SU-DHL-6 (cell line): ENCODE results near the gene LRTM1.

Experiments
- H2AFZ ChIP-seq: fragments of 200-600 bp; sonication (generic); 2 replicates; pipeline ENCODE4 v1.6.1; 2014; ENCODE audit warnings: low read depth, mild to moderate bottlenecking, moderate library complexity, mixed read lengths, antibody characterized with exemption, low read length; ENCODE audit not compliant: severe bottlenecking
- H3F3A ChIP-seq: fragments of 200-600 bp; shearing (Covaris generic); 2 replicates; pipeline ENCODE4 v1.6.0; 2016; ENCODE audit warnings: antibody characterized with exemption, mild to moderate bottlenecking; ENCODE audit not compliant: insufficient read depth
- H3K27ac ChIP-seq: fragments of 200-600 bp; sonication (generic); 2 replicates; pipeline ENCODE4 v1.5.1; 2016; ENCODE audit warnings: low read depth, mild to moderate bottlenecking, low read length, moderate library complexity, mixed read lengths
- H3K27me3 ChIP-seq: fragments of 200-600 bp; sonication (generic), shearing (Covaris generic); 2 replicates; pipeline ENCODE4 v1.6.0; 2014; ENCODE audit warnings: mild to moderate bottlenecking, low read length
- H3K36me3 ChIP-seq: fragments of 200-600 bp; sonication (generic); 2 replicates; pipeline ENCODE4 v1.6.1; 2014; ENCODE audit warnings: mild to moderate bottlenecking, low read length, mixed read lengths
- H3K4me2 ChIP-seq: fragments of 300-600, 200-600 bp; shearing (Covaris generic), sonication (generic); 2 replicates; pipeline ENCODE4 v1.6.0; 2014; ENCODE audit warnings: low read length, low read depth, mild to moderate bottlenecking; ENCODE audit not compliant: poor library complexity, severe bottlenecking
- H3K4me3 ChIP-seq: fragments of 200-600 bp; sonication (generic); 2 replicates; pipeline ENCODE4 v1.5.1; 2014; ENCODE audit warnings: antibody characterized with exemption, low read length, mild to moderate bottlenecking, mixed read lengths; ENCODE audit not compliant: insufficient read depth, poor library complexity, severe bottlenecking
- H3K79me2 ChIP-seq: fragments of 200-600 bp; sonication (generic); 2 replicates; pipeline ENCODE4 v1.6.1; 2014; ENCODE audit warnings: mild to moderate bottlenecking, low read length, moderate library complexity; ENCODE audit not compliant: insufficient read depth
- H3K9ac ChIP-seq: fragments of 200-600 bp; sonication (generic); 2 replicates; pipeline ENCODE4 v1.7.0; 2014; ENCODE audit warnings: mild to moderate bottlenecking, low read length
- H3K9me2 ChIP-seq: fragments of 200-600 bp; sonication (generic); replicated peaks from 2 replicates; pipeline ENCODE4 v1.6.1; 2014; ENCODE audit warnings: low read length; ENCODE audit not compliant: insufficient read depth
- H3K9me3 ChIP-seq: fragments of 200-600 bp; sonication (generic); 2 replicates; pipeline ENCODE4 v1.6.1; 2014; ENCODE audit warnings: low read length, mixed read lengths; ENCODE audit not compliant: insufficient read depth
- H4K20me1 ChIP-seq: fragments of 200-600 bp; sonication (generic); 2 replicates; pipeline ENCODE4 v1.6.1; 2014; ENCODE audit warnings: low read depth, mild to moderate bottlenecking, antibody characterized with exemption, low read length, moderate library complexity, mixed read lengths
- CTCF ChIP-seq: fragments of 200-600 bp; sonication (generic); IDR thresholded peaks from one replicate; pipeline ENCODE4 v1.5.1; 2017; ENCODE audit warnings: antibody characterized with exemption, mild to moderate bottlenecking, low read length, moderate library complexity; ENCODE audit not compliant: insufficient read depth, poor library complexity, severe bottlenecking
- EZH2phosphoT487 ChIP-seq: fragments of 200-600 bp; sonication (generic), shearing (Covaris generic); conservative IDR thresholded peaks from 2 replicates; pipeline ENCODE4 v1.6.1; 2018; ENCODE audit warnings: mild to moderate bottlenecking, antibody characterized with exemption, low read length, moderate library complexity, mixed read lengths

The LRTM1 gene

DNA sequence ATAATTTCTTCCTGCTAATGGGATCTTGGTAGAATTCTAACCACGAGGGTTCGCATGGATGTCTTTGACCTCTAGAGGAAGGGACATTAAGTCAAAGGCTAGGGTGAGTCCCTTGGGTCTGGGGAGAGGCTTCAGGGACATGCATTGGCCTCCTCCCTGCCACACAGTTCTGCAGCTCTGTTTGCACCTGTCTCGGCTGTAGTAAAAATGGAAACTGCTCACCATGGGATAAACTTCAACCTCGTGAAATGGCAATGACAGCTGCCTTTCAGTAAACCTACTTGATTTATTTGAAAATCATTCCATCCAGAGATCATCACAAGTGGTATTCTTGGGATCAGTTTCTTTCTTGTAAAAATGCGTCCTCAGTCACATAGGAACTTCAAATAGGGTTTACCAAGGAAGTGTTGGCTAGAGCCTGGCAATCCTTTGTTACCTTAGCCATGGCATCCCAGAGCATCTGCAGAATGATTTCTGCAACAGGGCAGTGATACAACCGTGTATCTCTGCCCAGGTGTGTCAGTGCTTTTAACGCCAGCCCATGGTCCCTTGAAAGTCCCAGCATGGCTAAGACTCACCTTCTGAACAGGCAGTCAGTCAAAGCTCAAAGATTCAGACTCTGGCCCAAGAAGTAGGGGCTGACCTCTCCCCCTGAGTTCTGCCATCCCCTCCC is 14.0 kb upstream of the LRTM1 start:
- H3K9ac ChIP-seq: no peak overlapping the region
- no peaks in the 10 kb centered on the region for H3F3A ChIP-seq
- no peak overlapping the region for H3K4me2 ChIP-seq
- H3K27ac ChIP-seq: no peak overlapping the region
- no peaks in the 10 kb centered on the region for H3K27me3 ChIP-seq
- H4K20me1 ChIP-seq: no peaks in the 10 kb centered on the region
- H3K9me2 ChIP-seq: no peaks in the 10 kb centered on the region
- no peaks in the 10 kb centered on the region for H3K79me2 ChIP-seq
- H3K36me3 ChIP-seq: no peaks in the 10 kb centered on the region
- H3K9me3 ChIP-seq: no peaks in the 10 kb centered on the region
- H2AFZ ChIP-seq: no peak overlapping the region
- TF ChIP-seq EZH2phosphoT487: no peak
- no peak for TF ChIP-seq CTCF
- H3K4me3 ChIP-seq: no peak overlapping the region

DNA sequence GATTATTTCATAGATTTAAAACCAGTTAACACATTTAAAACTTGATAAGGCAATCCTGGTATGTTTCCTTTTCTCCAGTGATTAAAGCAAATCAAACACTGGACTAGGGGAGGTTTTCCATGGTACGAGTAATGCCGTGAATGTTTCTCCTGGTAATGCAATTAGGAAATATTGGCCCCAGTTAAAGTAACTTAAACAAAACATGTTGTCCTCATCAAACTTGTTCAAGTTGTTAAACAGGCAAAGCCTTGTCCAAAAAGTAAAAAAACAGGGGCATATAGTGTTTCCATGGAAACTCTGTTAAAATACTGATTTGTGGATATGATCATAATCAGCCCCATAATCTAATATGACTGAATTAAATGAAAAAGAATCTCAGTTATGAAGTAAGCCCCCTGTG is 13.1 kb upstream of the LRTM1 start:
- Histone ChIP-seq H3K9me2 (no peaks in the 10 kb centered on the region), H4K20me1 (no peaks in the 10 kb centered on the region), H3K79me2 (no peaks in the 10 kb centered on the region), H3K9me3 (no peaks in the 10 kb centered on the region), H3K9ac (no peak overlapping the region), H3K4me3 (no peak overlapping the region), H3K36me3 (no peaks in the 10 kb centered on the region), H3K27me3 (no peaks in the 10 kb centered on the region), H2AFZ (no peak overlapping the region), H3F3A (no peaks in the 10 kb centered on the region), H3K4me2 (no peak overlapping the region), H3K27ac (no peak overlapping the region)
- no peak for TF ChIP-seq EZH2phosphoT487
- TF ChIP-seq CTCF: no peak

- no peak for TF ChIP-seq CTCF
- TF ChIP-seq EZH2phosphoT487: no peak
- no peaks in the 10 kb centered on the region for H3F3A ChIP-seq
- H4K20me1 ChIP-seq: no peaks in the 10 kb centered on the region
- no peak overlapping the region for H3K27ac ChIP-seq
- no peaks in the 10 kb centered on the region for H3K27me3 ChIP-seq
- H3K4me2 ChIP-seq: no peak overlapping the region
- H3K9me3 ChIP-seq: no peaks in the 10 kb centered on the region
- no peak overlapping the region for H3K4me3 ChIP-seq
- H2AFZ ChIP-seq: no peak overlapping the region
- no peaks in the 10 kb centered on the region for H3K9me2 ChIP-seq
- H3K79me2 ChIP-seq: no peaks in the 10 kb centered on the region
- no peak overlapping the region for H3K9ac ChIP-seq
- H3K36me3 ChIP-seq: no peaks in the 10 kb centered on the region
Observed at GRCh38 chr3:54939557-54940300, 11.9 kb upstream of the LRTM1 start.
